GM19238 (cell line): ENCODE data around the gene DPM2.
A peak's percentile ranks its signal among the peaks of the same experiment; 100 is the strongest.

Experiments used
- DNase-seq: peaks from one replicate; pipeline ENCODE4 v3.0.0; 2011; ENCODE audit warnings: low spot score; ENCODE audit not compliant: insufficient read length

DPM2 gene

GRCh38 chr9:127899128-127899943 lies 38.3 kb downstream of the DPM2 start, which contains the start of gene ST6GALNAC6:
ST6GALNAC6 (minus strand) TSS chr9:127899603; CDS start chr9:127897981, 1,622 bp downstream.
- peak; percentile 92 for DNase-seq

- DNase-seq = no peak
Observed at GRCh38 chr9:127898433-127899127, 39.1 kb downstream of the DPM2 start.

DNA sequence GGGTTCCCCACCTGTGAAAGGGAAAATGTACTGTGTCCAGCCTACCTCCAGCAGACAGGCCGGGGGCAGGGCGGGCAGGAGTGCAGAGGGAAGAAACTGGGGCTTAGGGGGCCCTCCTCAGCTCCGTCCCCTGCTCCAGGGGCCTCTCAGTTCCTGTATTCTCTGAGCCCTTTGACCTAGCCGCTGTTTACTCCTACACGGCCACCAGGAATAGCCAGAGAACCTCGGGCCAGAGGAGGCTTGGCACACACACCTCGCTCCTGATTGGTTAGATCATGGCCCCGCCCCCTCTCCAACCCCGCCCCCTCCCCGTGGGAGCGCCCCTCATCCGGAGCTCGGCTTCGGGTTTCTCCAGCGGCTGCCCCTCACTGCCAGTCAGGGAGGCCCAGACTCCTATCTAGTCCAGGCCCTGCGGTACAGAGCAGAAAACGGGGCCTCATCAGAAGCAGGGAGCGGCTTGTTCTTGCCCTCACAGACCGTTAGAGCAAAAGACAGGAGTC lies 40.4 kb downstream of the DPM2 start:
- DNase-seq = no peak

- no peak for DNase-seq
Observed at GRCh38 chr9:127896395-127897192, 41.1 kb downstream of the DPM2 start.

GRCh38 chr9:127895811-127896210 lies 41.8 kb downstream of the DPM2 start:
- DNase-seq = no peak

- DNase-seq = no peak
Observed at GRCh38 chr9:127893392-127893791, 44.3 kb downstream of the DPM2 start.

DNA sequence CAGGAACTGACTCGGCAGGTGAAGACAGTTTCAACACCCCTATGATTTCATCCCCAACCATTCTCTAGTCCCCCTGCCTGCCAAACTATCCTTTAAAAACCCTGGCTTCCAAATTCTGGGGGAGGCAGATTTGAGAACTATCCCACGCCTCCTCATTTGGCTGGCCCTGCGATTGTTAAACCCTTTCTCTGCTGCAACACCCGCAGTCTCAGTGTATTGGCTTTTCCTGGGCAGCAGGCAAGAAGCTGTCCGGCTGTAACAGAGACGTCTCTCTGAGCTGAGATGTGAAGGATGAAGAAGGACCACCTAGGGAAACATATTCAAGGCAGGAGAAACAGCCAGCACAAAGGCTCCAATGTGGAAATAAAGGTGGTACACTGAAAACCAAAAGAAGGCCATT lies 44.8 kb downstream of the DPM2 start:
- no peak for DNase-seq

DNA sequence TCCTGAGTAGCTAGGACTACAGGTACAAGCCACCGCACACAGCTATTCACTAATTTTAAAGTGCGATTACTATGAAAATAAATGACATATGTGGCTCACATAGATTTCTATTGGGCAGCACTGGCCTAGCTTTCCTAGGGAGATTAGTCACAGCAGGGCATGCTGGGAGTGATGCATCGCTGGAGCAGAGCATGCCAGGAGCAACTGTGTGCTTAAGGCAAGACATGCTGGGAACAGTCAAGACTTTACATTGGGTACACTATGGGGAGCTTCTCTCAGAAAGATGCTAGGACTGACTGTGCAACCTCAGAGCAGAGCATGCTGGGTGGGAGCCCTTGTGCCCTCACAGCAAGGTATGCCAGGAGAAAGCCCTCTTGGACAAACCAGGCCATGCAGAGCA lies 47.6 kb downstream of the DPM2 start:
- no peak for DNase-seq

DNA sequence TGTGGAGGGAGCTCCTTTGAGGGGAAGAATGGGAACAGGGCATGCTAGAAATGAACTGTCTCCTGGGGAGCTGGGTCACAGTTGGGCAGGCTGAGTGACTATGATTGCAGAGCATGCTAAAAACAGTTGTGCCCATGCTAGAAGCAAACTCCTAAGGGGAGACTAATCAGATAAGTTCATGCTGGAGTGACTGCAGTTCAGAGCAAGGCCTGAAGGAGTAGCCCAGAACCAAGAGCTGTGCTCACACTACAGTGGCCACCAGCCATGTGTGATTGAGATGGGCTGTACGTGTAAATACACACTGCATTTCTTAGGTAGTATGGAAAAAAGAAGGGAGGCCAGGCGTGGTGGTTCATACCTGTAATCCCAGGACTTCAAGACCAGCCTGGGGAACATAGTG lies 49.9 kb downstream of the DPM2 start:
- no peak for DNase-seq

GRCh38 chr9:127886401-127886972 lies 51.2 kb downstream of the DPM2 start:
- DNase-seq = no peak

DNA sequence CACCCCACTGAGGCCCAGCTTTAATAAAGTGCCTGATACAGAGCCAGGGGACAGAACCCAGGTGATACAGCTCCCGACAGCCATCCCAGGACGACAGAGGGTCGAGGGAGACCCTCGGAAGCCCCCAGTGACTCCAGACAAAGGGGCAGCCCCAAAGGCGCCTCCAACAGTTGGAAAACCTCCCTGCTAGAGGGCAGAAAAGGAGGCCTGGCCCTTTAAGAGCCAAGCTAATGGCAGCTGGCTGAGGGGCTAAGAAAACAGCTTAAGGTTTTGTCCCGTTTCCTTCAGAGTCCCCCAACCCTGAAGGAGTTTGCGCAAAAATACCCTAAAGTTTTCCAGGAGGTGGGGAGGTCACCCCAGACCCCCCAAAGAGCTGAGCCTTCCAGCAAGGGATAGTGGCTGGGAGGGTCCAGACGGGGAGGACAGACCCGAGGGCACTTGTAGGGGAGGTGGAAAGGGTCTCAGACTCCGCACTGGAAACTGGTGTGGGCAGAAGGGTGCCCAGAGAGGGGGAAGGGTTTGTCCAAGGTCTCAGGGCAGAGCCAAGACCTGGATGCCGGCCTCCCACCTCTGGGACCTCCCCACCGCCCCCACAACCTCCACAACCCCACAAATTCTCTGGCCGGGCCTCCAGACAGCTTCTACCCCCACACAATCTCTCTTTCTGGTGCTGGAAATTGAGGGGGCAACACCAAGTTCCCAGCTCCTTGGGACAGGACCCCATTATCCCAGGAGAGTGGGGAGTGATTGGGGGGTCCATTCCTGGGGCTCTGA lies 52.0 kb downstream of the DPM2 start:
- no peak for DNase-seq
